Parathyroid adenoma (tissue), 2 donors: ENCODE data around the gene LEKR1.
"Not testable (repeated sequence)": the region's sequence is repeated elsewhere in the genome, so short reads cannot be mapped to it uniquely, and the experiment has no call there.

ENCODE experiments used
- H2AFZ ChIP-seq: fragments of 300-600 bp; sonication (generic); one replicate; pipeline ENCODE4 v1.7.0; 2017; ENCODE audit warnings: antibody characterized with exemption, mild to moderate bottlenecking
- H3K27ac ChIP-seq: fragments of 300-600 bp; sonication (generic); one replicate; pipeline ENCODE4 v1.7.0; 2017
- H3K27me3 ChIP-seq: fragments of 300-600 bp; sonication (generic); one replicate; pipeline ENCODE4 v1.7.0; 2017; ENCODE audit warnings: low read length; ENCODE audit not compliant: control insufficient read depth, insufficient read depth
- H3K36me3 ChIP-seq: fragments of 300-600 bp; sonication (generic); one replicate; pipeline ENCODE4 v1.7.0; 2017; ENCODE audit warnings: low read length; ENCODE audit not compliant: control insufficient read depth, insufficient read depth
- H3K4me1 ChIP-seq: fragments of 300-600 bp; sonication (generic); one replicate; pipeline ENCODE4 v1.7.0; 2017; ENCODE audit warnings: control low read depth
- H3K4me2 ChIP-seq: fragments of 300-600 bp; sonication (generic); one replicate; pipeline ENCODE4 v1.7.0; 2017; ENCODE audit warnings: low read length
- H3K4me3 ChIP-seq: fragments of 300-600 bp; sonication (generic); one replicate; pipeline ENCODE4 v1.7.0; 2017; ENCODE audit warnings: low read depth, low read length
- H3K79me2 ChIP-seq: fragments of 300-600 bp; sonication (generic); one replicate; pipeline ENCODE4 v1.7.0; 2017; ENCODE audit warnings: control low read depth
- H3K9ac ChIP-seq: fragments of 300-600 bp; sonication (generic); one replicate; pipeline ENCODE4 v1.7.0; 2017; ENCODE audit warnings: mild to moderate bottlenecking
- H3K9me3 ChIP-seq: fragments of 300-600 bp; sonication (generic); one replicate; pipeline ENCODE4 v1.7.0; 2017; ENCODE audit warnings: low read length; ENCODE audit not compliant: control insufficient read depth
- TF ChIP-seq, protein P1 (sequence below): fragments of 300-600 bp; sonication (generic); IDR thresholded peaks from one replicate; pipeline ENCODE4 v1.7.0; 2017; ENCODE audit warnings: antibody characterized with exemption, mild to moderate bottlenecking
- donor health status: primary hyperparathyroidism.

Gene LEKR1

DNA sequence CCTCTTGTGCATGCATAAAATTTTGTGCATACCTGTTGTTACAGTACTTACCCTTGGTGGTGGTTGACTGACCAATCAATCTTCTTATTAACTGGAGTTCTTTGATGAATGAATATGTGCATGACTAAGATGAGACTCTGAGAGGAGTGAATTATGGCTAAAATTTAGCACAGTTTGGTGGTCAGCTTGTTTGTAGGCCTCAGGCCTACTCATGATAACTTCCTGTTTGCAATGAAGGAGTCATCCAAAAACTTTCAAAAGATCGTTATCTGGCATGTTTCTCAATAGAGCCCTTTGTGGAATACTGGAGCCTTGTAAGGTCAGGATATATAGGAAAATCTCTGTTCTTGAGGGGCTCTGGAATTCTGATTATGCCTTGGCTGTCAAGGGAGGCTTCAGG lies 66.5 kb downstream of the LEKR1 start:
- Histone ChIP-seq H3K4me2 (no peak overlapping the region), H3K9me3 (no peaks in the 10 kb centered on the region), H3K9ac (no peak overlapping the region), H3K27ac (no peak overlapping the region), H3K79me2 (no peaks in the 10 kb centered on the region), H2AFZ (peak overlapping the region; percentile 16), H3K27me3 (no peaks in the 10 kb centered on the region), H3K4me3 (no peak overlapping the region), H3K36me3 (no peaks in the 10 kb centered on the region), H3K4me1 (peaks cover 11% of the 10 kb centered on the region)
- TF ChIP-seq, protein P1, sequence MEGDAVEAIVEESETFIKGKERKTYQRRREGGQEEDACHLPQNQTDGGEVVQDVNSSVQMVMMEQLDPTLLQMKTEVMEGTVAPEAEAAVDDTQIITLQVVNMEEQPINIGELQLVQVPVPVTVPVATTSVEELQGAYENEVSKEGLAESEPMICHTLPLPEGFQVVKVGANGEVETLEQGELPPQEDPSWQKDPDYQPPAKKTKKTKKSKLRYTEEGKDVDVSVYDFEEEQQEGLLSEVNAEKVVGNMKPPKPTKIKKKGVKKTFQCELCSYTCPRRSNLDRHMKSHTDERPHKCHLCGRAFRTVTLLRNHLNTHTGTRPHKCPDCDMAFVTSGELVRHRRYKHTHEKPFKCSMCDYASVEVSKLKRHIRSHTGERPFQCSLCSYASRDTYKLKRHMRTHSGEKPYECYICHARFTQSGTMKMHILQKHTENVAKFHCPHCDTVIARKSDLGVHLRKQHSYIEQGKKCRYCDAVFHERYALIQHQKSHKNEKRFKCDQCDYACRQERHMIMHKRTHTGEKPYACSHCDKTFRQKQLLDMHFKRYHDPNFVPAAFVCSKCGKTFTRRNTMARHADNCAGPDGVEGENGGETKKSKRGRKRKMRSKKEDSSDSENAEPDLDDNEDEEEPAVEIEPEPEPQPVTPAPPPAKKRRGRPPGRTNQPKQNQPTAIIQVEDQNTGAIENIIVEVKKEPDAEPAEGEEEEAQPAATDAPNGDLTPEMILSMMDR, result no peak

DNA sequence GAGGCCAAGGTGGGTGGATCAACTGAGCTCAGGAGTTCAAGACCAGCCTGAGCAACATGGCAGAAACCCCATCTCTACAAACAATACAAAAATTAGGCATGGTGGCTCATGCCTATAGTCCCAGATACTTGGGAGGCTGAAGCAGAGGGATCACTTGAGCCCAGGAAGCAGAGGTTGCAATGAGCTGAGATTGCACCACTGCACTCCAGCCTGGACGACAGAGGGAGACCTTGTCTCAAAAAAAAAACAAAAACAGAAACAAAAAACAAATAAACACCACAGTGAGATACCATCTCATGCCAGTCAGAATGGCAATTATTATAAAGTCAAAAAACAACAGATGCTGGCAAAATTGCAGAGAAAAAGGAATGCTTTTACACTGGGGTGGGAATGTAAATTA lies 69.2 kb downstream of the LEKR1 start:
- TF ChIP-seq, protein P1, result peak; percentile 23
- not testable (repeated sequence) for H2AFZ ChIP-seq, H3K27ac ChIP-seq, H3K27me3 ChIP-seq, H3K4me1 ChIP-seq, H3K36me3 ChIP-seq, H3K9me3 ChIP-seq, H3K79me2 ChIP-seq, H3K4me3 ChIP-seq, H3K4me2 ChIP-seq, H3K9ac ChIP-seq

DNA sequence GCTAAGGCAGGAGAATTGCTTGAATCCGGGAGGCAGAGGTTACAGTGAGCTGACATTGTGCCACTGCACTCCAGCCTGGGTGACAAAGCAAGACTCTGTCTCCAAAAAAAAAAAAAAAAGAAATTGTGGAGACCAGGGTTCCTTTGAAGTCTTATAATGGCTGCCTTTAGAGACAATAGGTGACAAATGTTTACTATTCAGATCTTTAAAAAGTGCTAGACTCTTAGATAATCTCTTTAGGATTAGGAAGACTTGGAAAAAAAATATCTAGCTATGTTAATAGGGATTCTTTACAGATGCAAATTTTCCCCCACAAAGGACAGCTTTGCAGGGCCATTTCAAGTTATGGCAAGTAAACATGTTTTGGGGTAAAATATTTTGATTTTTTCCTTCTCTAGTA lies 71.7 kb downstream of the LEKR1 start:
- H3K79me2 ChIP-seq, H3K27me3 ChIP-seq, H3K27ac ChIP-seq, H3K9me3 ChIP-seq, H3K4me3 ChIP-seq, H2AFZ ChIP-seq, H3K9ac ChIP-seq, H3K4me1 ChIP-seq, H3K4me2 ChIP-seq, H3K36me3 ChIP-seq: not testable (repeated sequence)

DNA sequence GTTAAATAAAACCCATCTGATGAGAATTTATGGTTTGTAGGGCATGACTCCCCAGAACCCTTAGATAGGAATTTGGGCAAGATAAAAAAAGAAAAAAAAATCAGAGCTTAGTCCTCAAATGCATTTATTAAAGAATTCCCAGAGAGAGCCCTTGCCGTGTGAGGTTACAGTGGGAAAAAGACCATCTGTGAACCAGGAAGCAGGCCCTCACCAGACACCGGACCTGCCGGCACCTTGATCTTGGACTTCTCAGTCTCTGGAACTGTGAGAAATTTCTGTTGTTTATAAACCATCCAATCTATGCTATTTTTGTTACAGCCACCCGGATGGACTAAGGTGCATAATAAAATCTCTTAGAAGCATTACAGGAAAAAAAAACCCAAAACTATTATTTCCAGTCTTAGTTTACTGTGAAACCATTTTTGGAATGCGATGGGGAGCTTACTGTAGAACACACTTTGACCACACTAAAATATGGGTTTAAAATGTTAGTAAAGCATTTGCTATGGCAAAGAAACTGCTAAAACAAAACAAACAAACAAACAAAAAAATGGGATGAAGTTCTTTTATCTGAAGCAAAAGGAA lies 72.2 kb downstream of the LEKR1 start:
- Histone ChIP-seq H3K4me2 (no peak overlapping the region), H3K9ac (peak overlapping the region; percentile 4), H3K27ac (peak overlapping the region; percentile 25), H3K4me3 (no peak overlapping the region), H3K9me3 (no peaks in the 10 kb centered on the region), H3K36me3 (no peaks in the 10 kb centered on the region), H3K4me1 (no peaks in the 10 kb centered on the region), H3K27me3 (no peaks in the 10 kb centered on the region), H2AFZ (peak overlapping the region; percentile 75), H3K79me2 (no peaks in the 10 kb centered on the region)
- TF ChIP-seq, protein P1, result no peak

DNA sequence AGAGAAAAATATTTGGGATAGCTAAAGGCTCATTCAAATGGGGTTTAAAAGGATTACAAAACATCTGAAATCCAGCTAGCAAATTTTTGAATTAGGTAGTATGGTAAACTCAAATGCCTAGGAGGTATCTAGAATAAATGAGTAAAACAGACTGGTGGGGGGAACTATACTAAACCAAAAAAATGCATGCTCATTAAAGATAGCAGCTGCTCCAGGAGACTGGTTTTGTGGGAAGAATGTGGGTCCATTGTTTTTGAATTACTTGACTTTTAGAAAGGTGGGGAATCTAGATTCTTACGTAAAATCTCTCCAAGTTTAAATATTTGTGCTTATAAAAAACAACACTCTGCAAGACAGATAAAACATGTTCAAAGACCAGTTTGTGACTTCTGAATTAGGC lies 73.8 kb downstream of the LEKR1 start:
- Histone ChIP-seq H3K27ac (no peak overlapping the region), H2AFZ (no peak overlapping the region), H3K36me3 (no peaks in the 10 kb centered on the region), H3K4me2 (no peak overlapping the region), H3K9ac (no peak overlapping the region), H3K4me3 (no peak overlapping the region), H3K9me3 (no peaks in the 10 kb centered on the region), H3K4me1 (no peaks in the 10 kb centered on the region), H3K27me3 (no peaks in the 10 kb centered on the region), H3K79me2 (no peaks in the 10 kb centered on the region)
- TF ChIP-seq, protein P1, result no peak
